ENCODE measurements around the gene ZCRB1. TPM values are rescaled to one million over a fixed set of nuclear protein-coding genes. Genes with fewer than 3 reads are reported as not detected.

ZCRB1 gene
- total and polyA plus RNA-seq, 2 experiments from 2014 or later: 18.1 to 256 TPM

DNA sequence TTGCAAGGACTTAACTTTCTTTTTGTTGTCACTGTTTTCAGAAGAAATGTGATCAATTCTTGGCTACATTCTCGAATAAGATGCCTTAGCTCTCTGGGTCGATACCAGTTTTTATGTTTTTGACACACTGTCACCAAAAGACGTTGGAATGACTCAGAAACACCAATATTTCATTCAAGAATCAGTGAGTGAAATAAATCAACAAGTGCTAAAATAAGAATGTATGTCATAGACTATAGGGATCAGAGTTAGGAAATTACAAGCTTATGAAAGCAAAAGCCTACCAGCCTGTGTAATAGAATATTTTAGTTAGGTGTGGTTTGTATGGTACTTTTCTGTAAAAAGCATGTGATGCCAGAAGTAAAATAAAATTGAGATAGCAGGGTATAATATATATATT is 17.8 kb upstream of the ZCRB1 start:
- no peaks in the 10 kb centered on the region for H3K4me1 ChIP-seq (ENCODE audit: insufficient read depth)
- H3K4me3 ChIP-seq: no peak overlapping the region
- Mint-ChIP-seq H3K9me3 (no peaks in the 10 kb centered on the region), H3K27ac (no peak overlapping the region), H3K36me3 (ENCODE audit: low read depth) (peaks cover 12% of the 10 kb centered on the region; the same call in 2 of the 3 replicates), H3K4me3 (no peak overlapping the region), H3K4me1 (no peaks in the 10 kb centered on the region), H3K27me3 (ENCODE audit: insufficient read depth, low read depth, poor library complexity) (no peaks in the 10 kb centered on the region)
- H3F3A ChIP-seq (replicated peaks; ENCODE audit: low read depth): no peaks in the 10 kb centered on the region
- peaks cover 97% of the 10 kb centered on the region for H3K79me2 ChIP-seq (replicated peaks; ENCODE audit: insufficient read depth)
- ATAC-seq (no peak), DNase-seq (ENCODE audit: low spot score) (no peak)
- TF ChIP-seq NANOG (IDR thresholded peaks at IDR 0.05; ENCODE audit: borderline replicate concordance): no peak
- TF ChIP-seq, protein P1, sequence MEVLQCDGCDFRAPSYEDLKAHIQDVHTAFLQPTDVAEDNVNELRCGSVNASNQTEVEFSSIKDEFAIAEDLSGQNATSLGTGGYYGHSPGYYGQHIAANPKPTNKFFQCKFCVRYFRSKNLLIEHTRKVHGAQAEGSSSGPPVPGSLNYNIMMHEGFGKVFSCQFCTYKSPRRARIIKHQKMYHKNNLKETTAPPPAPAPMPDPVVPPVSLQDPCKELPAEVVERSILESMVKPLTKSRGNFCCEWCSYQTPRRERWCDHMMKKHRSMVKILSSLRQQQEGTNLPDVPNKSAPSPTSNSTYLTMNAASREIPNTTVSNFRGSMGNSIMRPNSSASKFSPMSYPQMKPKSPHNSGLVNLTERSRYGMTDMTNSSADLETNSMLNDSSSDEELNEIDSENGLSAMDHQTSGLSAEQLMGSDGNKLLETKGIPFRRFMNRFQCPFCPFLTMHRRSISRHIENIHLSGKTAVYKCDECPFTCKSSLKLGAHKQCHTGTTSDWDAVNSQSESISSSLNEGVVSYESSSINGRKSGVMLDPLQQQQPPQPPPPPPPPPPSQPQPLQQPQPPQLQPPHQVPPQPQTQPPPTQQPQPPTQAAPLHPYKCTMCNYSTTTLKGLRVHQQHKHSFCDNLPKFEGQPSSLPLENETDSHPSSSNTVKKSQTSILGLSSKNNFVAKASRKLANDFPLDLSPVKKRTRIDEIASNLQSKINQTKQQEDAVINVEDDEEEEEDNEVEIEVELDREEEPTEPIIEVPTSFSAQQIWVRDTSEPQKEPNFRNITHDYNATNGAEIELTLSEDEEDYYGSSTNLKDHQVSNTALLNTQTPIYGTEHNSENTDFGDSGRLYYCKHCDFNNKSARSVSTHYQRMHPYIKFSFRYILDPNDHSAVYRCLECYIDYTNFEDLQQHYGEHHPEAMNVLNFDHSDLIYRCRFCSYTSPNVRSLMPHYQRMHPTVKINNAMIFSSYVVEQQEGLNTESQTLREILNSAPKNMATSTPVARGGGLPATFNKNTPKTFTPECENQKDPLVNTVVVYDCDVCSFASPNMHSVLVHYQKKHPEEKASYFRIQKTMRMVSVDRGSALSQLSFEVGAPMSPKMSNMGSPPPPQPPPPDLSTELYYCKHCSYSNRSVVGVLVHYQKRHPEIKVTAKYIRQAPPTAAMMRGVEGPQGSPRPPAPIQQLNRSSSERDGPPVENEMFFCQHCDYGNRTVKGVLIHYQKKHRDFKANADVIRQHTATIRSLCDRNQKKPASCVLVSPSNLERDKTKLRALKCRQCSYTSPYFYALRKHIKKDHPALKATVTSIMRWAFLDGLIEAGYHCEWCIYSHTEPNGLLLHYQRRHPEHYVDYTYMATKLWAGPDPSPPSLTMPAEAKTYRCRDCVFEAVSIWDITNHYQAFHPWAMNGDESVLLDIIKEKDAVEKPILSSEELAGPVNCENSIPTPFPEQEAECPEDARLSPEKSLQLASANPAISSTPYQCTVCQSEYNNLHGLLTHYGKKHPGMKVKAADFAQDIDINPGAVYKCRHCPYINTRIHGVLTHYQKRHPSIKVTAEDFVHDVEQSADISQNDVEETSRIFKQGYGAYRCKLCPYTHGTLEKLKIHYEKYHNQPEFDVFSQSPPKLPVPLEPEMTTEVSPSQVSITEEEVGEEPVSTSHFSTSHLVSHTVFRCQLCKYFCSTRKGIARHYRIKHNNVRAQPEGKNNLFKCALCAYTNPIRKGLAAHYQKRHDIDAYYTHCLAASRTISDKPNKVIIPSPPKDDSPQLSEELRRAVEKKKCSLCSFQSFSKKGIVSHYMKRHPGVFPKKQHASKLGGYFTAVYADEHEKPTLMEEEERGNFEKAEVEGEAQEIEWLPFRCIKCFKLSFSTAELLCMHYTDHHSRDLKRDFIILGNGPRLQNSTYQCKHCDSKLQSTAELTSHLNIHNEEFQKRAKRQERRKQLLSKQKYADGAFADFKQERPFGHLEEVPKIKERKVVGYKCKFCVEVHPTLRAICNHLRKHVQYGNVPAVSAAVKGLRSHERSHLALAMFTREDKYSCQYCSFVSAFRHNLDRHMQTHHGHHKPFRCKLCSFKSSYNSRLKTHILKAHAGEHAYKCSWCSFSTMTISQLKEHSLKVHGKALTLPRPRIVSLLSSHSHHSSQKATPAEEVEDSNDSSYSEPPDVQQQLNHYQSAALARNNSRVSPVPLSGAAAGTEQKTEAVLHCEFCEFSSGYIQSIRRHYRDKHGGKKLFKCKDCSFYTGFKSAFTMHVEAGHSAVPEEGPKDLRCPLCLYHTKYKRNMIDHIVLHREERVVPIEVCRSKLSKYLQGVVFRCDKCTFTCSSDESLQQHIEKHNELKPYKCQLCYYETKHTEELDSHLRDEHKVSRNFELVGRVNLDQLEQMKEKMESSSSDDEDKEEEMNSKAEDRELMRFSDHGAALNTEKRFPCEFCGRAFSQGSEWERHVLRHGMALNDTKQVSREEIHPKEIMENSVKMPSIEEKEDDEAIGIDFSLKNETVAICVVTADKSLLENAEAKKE (CRISPR knock-in tag; IDR thresholded peaks at IDR 0.05): no peak
- TF ChIP-seq, protein P2, sequence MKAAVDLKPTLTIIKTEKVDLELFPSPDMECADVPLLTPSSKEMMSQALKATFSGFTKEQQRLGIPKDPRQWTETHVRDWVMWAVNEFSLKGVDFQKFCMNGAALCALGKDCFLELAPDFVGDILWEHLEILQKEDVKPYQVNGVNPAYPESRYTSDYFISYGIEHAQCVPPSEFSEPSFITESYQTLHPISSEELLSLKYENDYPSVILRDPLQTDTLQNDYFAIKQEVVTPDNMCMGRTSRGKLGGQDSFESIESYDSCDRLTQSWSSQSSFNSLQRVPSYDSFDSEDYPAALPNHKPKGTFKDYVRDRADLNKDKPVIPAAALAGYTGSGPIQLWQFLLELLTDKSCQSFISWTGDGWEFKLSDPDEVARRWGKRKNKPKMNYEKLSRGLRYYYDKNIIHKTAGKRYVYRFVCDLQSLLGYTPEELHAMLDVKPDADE (IDR thresholded peaks at IDR 0.05): no peak
- no peak for TF ChIP-seq POLR2AphosphoS5 (IDR thresholded peaks at IDR 0.05; ENCODE audit: low read depth)
- no peak for TF ChIP-seq CREB1 (CRISPR knock-in tag; IDR thresholded peaks at IDR 0.05; ENCODE audit: low read depth)
- TF ChIP-seq EZH2phosphoT487 (IDR thresholded peaks at IDR 0.05; ENCODE audit: unreplicated experiment): no peak
- no peak for TF ChIP-seq JUNB (IDR thresholded peaks at IDR 0.05; ENCODE audit: unreplicated experiment)
- H3K4me2 ChIP-seq: no peak overlapping the region
- H3K9me2 ChIP-seq (ENCODE audit: insufficient read depth): no peaks in the 10 kb centered on the region
- H3K27me3 ChIP-seq (ENCODE audit: insufficient read depth): no peaks in the 10 kb centered on the region
- H4K20me1 ChIP-seq (replicated peaks; ENCODE audit: insufficient read depth): peaks cover 14% of the 10 kb centered on the region
- no peak overlapping the region for H3K27ac ChIP-seq (ENCODE audit: low read depth)
- no peak overlapping the region for H2AFZ ChIP-seq
- no peaks in the 10 kb centered on the region for H3K36me3 ChIP-seq (ENCODE audit: insufficient read depth)
